IMR-90 (cell line): ENCODE data around the gene IQGAP2. TPM values are rescaled to one million over a fixed set of nuclear protein-coding genes. Genes with fewer than 3 reads are reported as not detected.

Experiments
- ATAC-seq: fragments of 200-7000 bp; cut with Tn5 transposase; 2 replicates; pipeline ENCODE4 v1.9.1; 2020; ENCODE audit warnings: low read depth, mild to moderate bottlenecking, moderate library complexity
- BruUV-seq: library from RNA; stranded (reverse); fragments of 400-500 nt; replicated peaks from 2 replicates; lab custom pipeline; 2021; lab: Mats Ljungman, UMichigan
- CTCF ChIA-PET: fragments of 300-600 bp; formaldehyde crosslinking; extraction: SDS; loops from one replicate; lab custom pipeline; 2021; ENCODE audit warnings: antibody characterized with exemption; lab: Yijun Ruan, JAX
- POLR2A ChIA-PET: fragments of 300-600 bp; sonication (Branson Sonifier 250); formaldehyde crosslinking; loops from one replicate; lab custom pipeline; 2022; ENCODE audit warnings: antibody characterized with exemption; ENCODE audit not compliant: unreplicated experiment; lab: Charles Lee
- DNase-seq: peaks from one replicate; pipeline ENCODE4 v3.0.0; 2013
- H2AFZ ChIP-seq: replicated peaks from 2 replicates; pipeline ENCODE3; 2013; ENCODE audit warnings: low read length, mild to moderate bottlenecking; ENCODE audit not compliant: poor library complexity
- H2AK5ac ChIP-seq: 2 replicates; pipeline ENCODE4 v1.6.1; 2013; ENCODE audit warnings: low read depth, low read length, inconsistent platforms
- H2AK9ac ChIP-seq: replicated peaks from 2 replicates; pipeline ENCODE3; 2013; ENCODE audit warnings: mild to moderate bottlenecking, low read depth, low read length, moderate library complexity; ENCODE audit not compliant: poor library complexity
- H2BK120ac ChIP-seq: 2 replicates; pipeline ENCODE4 v1.6.1; 2013; ENCODE audit warnings: low read depth, low read length, inconsistent platforms
- H2BK15ac ChIP-seq: 3 replicates; pipeline ENCODE4 v1.6.1; 2013; ENCODE audit warnings: low read depth, low read length, inconsistent platforms
- H2BK20ac ChIP-seq: 2 replicates; pipeline ENCODE4 v1.6.1; 2013; ENCODE audit warnings: low read depth, mild to moderate bottlenecking, inconsistent platforms, low read length, moderate library complexity
- H2BK5ac ChIP-seq: 2 replicates; pipeline ENCODE4 v1.6.1; 2013; ENCODE audit warnings: mild to moderate bottlenecking, low read depth, low read length, inconsistent platforms; ENCODE audit not compliant: poor library complexity, severe bottlenecking
- H3K14ac ChIP-seq: replicated peaks from 2 replicates; pipeline ENCODE4 v1.6.1; 2013; ENCODE audit warnings: low read depth, low read length, inconsistent platforms
- H3K18ac ChIP-seq: 2 replicates; pipeline ENCODE4 v1.6.1; 2013; ENCODE audit warnings: low read depth, low read length, control low read depth
- H3K23ac ChIP-seq: 2 replicates; pipeline ENCODE4 v1.6.1; 2013; ENCODE audit warnings: low read depth, low read length, inconsistent platforms
- H3K27ac ChIP-seq: 2 replicates; pipeline ENCODE4 v1.5.1; 2013; ENCODE audit warnings: mild to moderate bottlenecking, control low read depth, low read length; ENCODE audit not compliant: insufficient read depth
- H3K27me3 ChIP-seq: 2 replicates; pipeline ENCODE4 v1.6.1; 2013; ENCODE audit warnings: low read length; ENCODE audit not compliant: control insufficient read depth, insufficient read depth
- H3K36me3 ChIP-seq: 2 replicates; pipeline ENCODE4 v1.6.1; 2013; ENCODE audit warnings: low read length, mixed read lengths; ENCODE audit not compliant: control insufficient read depth, insufficient read depth
- H3K4ac ChIP-seq: 2 replicates; pipeline ENCODE4 v1.6.1; 2013; ENCODE audit warnings: low read depth, low read length, inconsistent platforms
- H3K4me1 ChIP-seq: 2 replicates; pipeline ENCODE4 v1.6.1; 2013; ENCODE audit warnings: low read length, mixed read lengths; ENCODE audit not compliant: control insufficient read depth, insufficient read depth
- H3K4me2 ChIP-seq: 2 replicates; pipeline ENCODE4 v1.6.1; 2013; ENCODE audit warnings: low read depth, mild to moderate bottlenecking, control low read depth, low read length, moderate library complexity
- H3K4me3 ChIP-seq: 2 replicates; pipeline ENCODE4 v1.5.1; 2013; ENCODE audit warnings: low read depth, mild to moderate bottlenecking, control low read depth, low read length, moderate library complexity; ENCODE audit not compliant: insufficient read depth
- H3K56ac ChIP-seq: 2 replicates; pipeline ENCODE4 v1.6.1; 2013; ENCODE audit warnings: low read length, inconsistent platforms; ENCODE audit not compliant: insufficient read depth; ENCODE audit errors: extremely low read depth
- H3K79me1 ChIP-seq, 2 experiments: 2 replicates each; pipeline ENCODE4 v1.6.1; 2013; ENCODE audit warnings: low read length in 2 of 2, inconsistent platforms in 1 of 2, low read depth in 1 of 2
- H3K9ac ChIP-seq: 2 replicates; pipeline ENCODE4 v1.6.1; 2013; ENCODE audit warnings: low read depth, low read length, control low read depth
- H3K9me1 ChIP-seq: 2 replicates; pipeline ENCODE4 v1.6.1; 2013; ENCODE audit warnings: low read length, inconsistent platforms; ENCODE audit not compliant: insufficient read depth
- H3K9me3 ChIP-seq: 2 replicates; pipeline ENCODE4 v1.6.1; 2013; ENCODE audit warnings: low read length; ENCODE audit not compliant: control insufficient read depth, insufficient read depth
- H4K20me1 ChIP-seq: 2 replicates; pipeline ENCODE4 v1.6.1; 2013; ENCODE audit warnings: low read length, inconsistent platforms; ENCODE audit not compliant: insufficient read depth
- H4K5ac ChIP-seq: 2 replicates; pipeline ENCODE4 v1.6.1; 2013; ENCODE audit warnings: mild to moderate bottlenecking, low read depth, low read length, control low read depth
- H4K8ac ChIP-seq, 2 experiments: 2 replicates each; pipeline ENCODE4 v1.6.1; 2013; ENCODE audit warnings: low read depth in 2 of 2, low read length in 2 of 2, control low read depth in 1 of 2, inconsistent platforms in 1 of 2
- H4K91ac ChIP-seq: 2 replicates; pipeline ENCODE4 v1.6.1; 2013; ENCODE audit warnings: low read depth, low read length, inconsistent platforms; ENCODE audit not compliant: insufficient read depth
- BHLHE40 ChIP-seq: fragments of 150-350 bp; IDR thresholded peaks from 2 replicates; pipeline ENCODE4 v1.6.1; 2016; ENCODE audit warnings: mild to moderate bottlenecking, low read depth, low read length
- CEBPB ChIP-seq: IDR thresholded peaks from 2 replicates; pipeline ENCODE4 v1.6.1; 2012; ENCODE audit warnings: low read depth, low read length, improper control_type of control experiment
- CHD1 ChIP-seq: IDR thresholded peaks from 2 replicates; pipeline ENCODE4 v1.6.1; 2012; ENCODE audit warnings: low read depth, low read length, improper control_type of control experiment
- ELK1 ChIP-seq: fragments of 150-350 bp; IDR thresholded peaks from 2 replicates; pipeline ENCODE4 v1.6.1; 2016; ENCODE audit warnings: low read depth, mild to moderate bottlenecking, low read length, moderate library complexity, borderline replicate concordance
- MXI1 ChIP-seq: IDR thresholded peaks from 2 replicates; pipeline ENCODE4 v1.6.1; 2012; ENCODE audit warnings: low read depth, mild to moderate bottlenecking, low read length, moderate library complexity, borderline replicate concordance
- RFX5 ChIP-seq: IDR thresholded peaks from 2 replicates; pipeline ENCODE4 v1.8.0; 2012; ENCODE audit warnings: low read depth, mild to moderate bottlenecking, low read length, moderate library complexity
- SMC3 ChIP-seq: fragments of 150-350 bp; IDR thresholded peaks from 2 replicates; pipeline ENCODE4 v1.6.1; 2016; ENCODE audit warnings: low read depth, mild to moderate bottlenecking, antibody characterized with exemption, low read length, moderate library complexity
- USF2 ChIP-seq: fragments of 150-350 bp; IDR thresholded peaks from 2 replicates; pipeline ENCODE4 v1.6.1; 2017; ENCODE audit warnings: mild to moderate bottlenecking, antibody characterized with exemption, low read length, low read depth
- WGBS, 2 experiments: methylation state at CpG; one replicate each; pipeline versions ENCODE4 v1.1.5 to v1.1.7; 2013; ENCODE audit warnings: missing lambda C conversion rate in 2 of 2; ENCODE audit not compliant: insufficient read length in 1 of 2; ENCODE audit errors: extremely low coverage in 2 of 2; 5-methylcytosine and 5-hydroxymethylcytosine counted together
- dilution Hi-C: fragments of 300-500 bp; cut with HindIII; formaldehyde crosslinking; loops from one replicate; pipeline ENCODE4 v1.14.3; 2018; ENCODE audit warnings: low sequenced_read_pairs; ENCODE audit not compliant: unreplicated experiment
- in situ Hi-C: fragments of 300-500 bp; cut with MboI; formaldehyde crosslinking; loops from 3 replicates; pipeline ENCODE4 v1.14.3; 2019; ENCODE audit warnings: low sequenced_read_pairs, inconsistent platforms, mixed read lengths
- intact Hi-C: fragments of 100-400 bp; cut with micrococcal nuclease; formaldehyde crosslinking; loops from 2 replicates; pipeline ENCODE4 v1.10.0; 2022
- polyA plus RNA-seq, 3 experiments: library from polyadenylated mRNA; depleted of rRNA; stranded (reverse); fragments of >200 nt; gene quantifications; 2 replicates each; pipeline ENCODE4 v1.2.3, GENCODE V29; 2012; ENCODE audit warnings: low replicate concordance in 1 of 3
- total RNA-seq: library from RNA; depleted of rRNA; stranded (reverse); fragments of >200 nt; gene quantifications from 2 replicates; pipeline ENCODE4 v1.2.3, GENCODE V29; 2012

The IQGAP2 gene
- total and polyA plus RNA-seq, 2 of the 4 experiments (the other 2 are of a cell fraction): 0.21 to 0.36 TPM

- Histone ChIP-seq H4K20me1 (no peaks in the 10 kb centered on the region), H3K56ac (no peak overlapping the region), H2BK5ac (no peak overlapping the region), H3K79me1 (no peaks in the 10 kb centered on the region), H2AK9ac (no peak overlapping the region), H3K27me3 (no peaks in the 10 kb centered on the region), H2AK5ac (no peak overlapping the region), H3K4me3 (no peak overlapping the region), H3K4me1 (peaks cover 8% of the 10 kb centered on the region), H4K91ac (no peak overlapping the region), H2BK120ac (no peak overlapping the region), H3K36me3 (no peaks in the 10 kb centered on the region), H3K9me3 (no peaks in the 10 kb centered on the region), H3K14ac (no peak overlapping the region), H3K4me2 (no peak overlapping the region), H3K18ac (no peak overlapping the region), H3K9me1 (peaks cover 4% of the 10 kb centered on the region), H3K23ac (no peak overlapping the region), H2BK20ac (no peak overlapping the region), H2BK15ac (no peak overlapping the region), H2AFZ (no peak overlapping the region), H3K9ac (no peak overlapping the region), H4K8ac (no peak overlapping the region), H3K4ac (no peak overlapping the region; the same call in 1 of the 2 replicates), H3K27ac (no peak overlapping the region), H4K5ac (no peak overlapping the region)
- in situ Hi-C loops (no loop called here), intact Hi-C loops (no loop called here), dilution Hi-C loops (no loop called here)
- CTCF ChIA-PET: interaction anchor here (1.2 kb wide), 1 partner anchor 26 kb away, joined by 3 read pairs; no protein-coding TSS in a partner anchor
- WGBS, 2 experiments: no CpG with 5 or more reads among the region's 3 CpGs
- POLR2A ChIA-PET: no interaction called here
- no peak for TF ChIP-seq CHD1
- no peak for TF ChIP-seq BHLHE40
- TF ChIP-seq SMC3: no peak
- TF ChIP-seq USF2: no peak
- TF ChIP-seq ELK1: no peak
- TF ChIP-seq CEBPB: no peak
- TF ChIP-seq MXI1: no peak
- TF ChIP-seq RFX5: no peak
- no TSS peak for BruUV-seq
- DNase-seq: peak; percentile 33
- ATAC-seq: peak; percentile 27; the same call in 1 of the 2 replicates
Measured at GRCh38 chr5:76376148-76376865, 26.8 kb upstream of the IQGAP2 start.
